ENCODE data around the gene ZNF784. TPM values are rescaled to one million over a fixed set of nuclear protein-coding genes. Genes with fewer than 3 reads are reported as not detected.

The ZNF784 gene
- total and polyA plus RNA-seq, 2 of the 8 experiments (the other 6 are each of a cell fraction or from before 2014, with no cell fraction given), result 6.5 to 8.0 TPM

- Histone ChIP-seq H4K91ac (replicated peaks; ENCODE audit: insufficient read length, low read length) (no peak overlapping the region), H3K56ac (replicated peaks; ENCODE audit: insufficient read length, low read depth, low read length) (no peak overlapping the region), H2BK12ac (ENCODE audit: low read depth, low read length) (no peak overlapping the region), H3K14ac (ENCODE audit: insufficient read length) (no peak overlapping the region), H2BK120ac (replicated peaks; ENCODE audit: low read depth, low read length) (no peak overlapping the region), H3K79me2 (ENCODE audit: control insufficient read depth in 1 of 2, insufficient read depth in 2 of 2, low read length in 2 of 2) (no peaks in the 10 kb centered on the region), H2AFZ (ENCODE audit: low read length) (no peak overlapping the region), H3K36me3 (ENCODE audit: control insufficient read depth in 2 of 4, insufficient read depth in 4 of 4, low read length in 3 of 4) (peaks cover 0 to 11% (median 3%) of the 10 kb centered on the region in 4 experiments; a peak in 5 of 8 replicates), H3K4ac (replicated peaks; ENCODE audit: insufficient read length, low read depth, low read length) (no peak overlapping the region), H3K79me1 (ENCODE audit: low read depth, low read length) (no peaks in the 10 kb centered on the region), H2AK5ac (ENCODE audit: low read depth, low read length) (no peak overlapping the region), H3K9me3 (ENCODE audit: insufficient read depth in 2 of 2, low read depth in 1 of 2, low read length in 1 of 2) (no peaks in the 10 kb centered on the region), H2BK15ac (ENCODE audit: low read length) (no peak overlapping the region), H3K4me1 (replicated peaks in 1 of 4; ENCODE audit: control insufficient read depth in 3 of 4, insufficient read depth in 4 of 4, low read length in 3 of 4) (peaks cover 0 to 3% (median 0%) of the 10 kb centered on the region in 4 experiments; a peak in 3 of 7 replicates), H2BK20ac (ENCODE audit: low read length) (no peak overlapping the region), H3K27ac (ENCODE audit: low read depth, low read length) (no peak overlapping the region), H3K9ac (replicated peaks in 1 of 4; ENCODE audit: extremely low read depth in 1 of 4, low read depth in 3 of 4, low read length in 3 of 4) (no peak overlapping the region), H3K27me3 (replicated peaks in 1 of 4; ENCODE audit: control insufficient read depth in 3 of 4, extremely low read depth in 1 of 4, insufficient read depth in 3 of 4, low read length in 3 of 4) (peaks cover 0 to under 1% (median 0%) of the 10 kb centered on the region in 4 experiments; a peak in 1 of 7 replicates), H2BK5ac (ENCODE audit: low read depth, low read length) (no peak overlapping the region), H3K4me3 (ENCODE audit: extremely low read depth in 1 of 4, insufficient read depth in 2 of 4, low read depth in 3 of 4, low read length in 4 of 4) (no peak overlapping the region), H3K18ac (ENCODE audit: extremely low read depth, low read length) (no peak overlapping the region), H4K8ac (ENCODE audit: extremely low read depth, insufficient read depth, low read length) (no peak overlapping the region), H3K23me2 (ENCODE audit: low read depth, low read length) (no peaks in the 10 kb centered on the region), H3K4me2 (ENCODE audit: insufficient read depth in 1 of 2, low read depth in 2 of 2, low read length in 2 of 2) (no peak overlapping the region), H4K5ac (ENCODE audit: insufficient read length, low read depth, low read length) (no peak overlapping the region), H3K23ac (ENCODE audit: insufficient read length) (no peak overlapping the region), H4K20me1 (replicated peaks in 1 of 2; ENCODE audit: control insufficient read depth in 1 of 2, insufficient read depth in 2 of 2, low read length in 2 of 2) (peaks cover 1 to 5% of the 10 kb centered on the region in 2 experiments)
- POLR2A ChIA-PET (ENCODE audit: partially characterized antibody), result interaction anchor here (0.9 to 6.8 kb wide), 5 partner anchors 11 to 25 kb away, joined by 3 to 32 read pairs (median 13); partner anchors contain the start of genes CCDC106, FIZ1 and ZNF865
- WGBS, 2 experiments (ENCODE audit: extremely low coverage in 1 of 2, insufficient coverage in 1 of 2, insufficient read length in 1 of 2, insufficient replicate concordance in 2 of 2, low coverage in 1 of 2, low lambda C conversion rate in 2 of 2, missing lambda C conversion rate in 1 of 2), result 95% methylated on average over 24 of the region's 40 CpGs; no CpG with 5 or more reads in 1 of the 2 experiments
- CTCF ChIA-PET (ENCODE audit: partially characterized antibody), result interaction anchor here (3.2 to 8.0 kb wide), 2 partner anchors 10 to 16 kb away, joined by 9 to 38 read pairs; partner anchors contain the start of gene ZNF865
- FAIRE-seq (no peak), DNase-seq (ENCODE audit: low read depth in 1 of 2, low spot score in 2 of 2) (no peak)
- no peak for TF ChIP-seq SUZ12 (IDR thresholded peaks at IDR 0.05; ENCODE audit: low read length)
- no peak for TF ChIP-seq SAP30 (IDR thresholded peaks at IDR 0.05; ENCODE audit: insufficient read depth, insufficient replicate concordance, low read length)
- no peak for TF ChIP-seq RXRA (IDR thresholded peaks at IDR 0.05; ENCODE audit: insufficient read depth, low read depth, low read length)
- no peak for TF ChIP-seq PHF8 (conservative IDR thresholded peaks at IDR 0.05; ENCODE audit: low read depth, low read length)
- TF ChIP-seq SP2 (IDR thresholded peaks at IDR 0.05; ENCODE audit: low read length), result no peak
- no peak for TF ChIP-seq GTF2F1 (IDR thresholded peaks at IDR 0.05; ENCODE audit: borderline replicate concordance, low read depth, low read length)
- TF ChIP-seq KDM4A (IDR thresholded peaks at IDR 0.05; ENCODE audit: low read depth, low read length, severe bottlenecking), result no peak
- no peak for TF ChIP-seq CTBP2 (IDR thresholded peaks at IDR 0.05; ENCODE audit: borderline replicate concordance, insufficient read depth, insufficient read length, low read length)
- TF ChIP-seq ATF2 (IDR thresholded peaks at IDR 0.05; ENCODE audit: low read length), result no peak
- TF ChIP-seq CEBPB (IDR thresholded peaks at IDR 0.05; ENCODE audit: low read depth, low read length), result no peak
These were observed 2.0 kb downstream of the ZNF784 start for GRCh38 chr19:55622242-55622969.
